Right lobe of liver (tissue), 4 donors: ENCODE results near the gene SLC8A1.

Experiments used
- POLR2A ChIP-seq: fragments of 450-650 bp; IDR thresholded peaks from one replicate; pipeline ENCODE4 v1.6.1; 2017; ENCODE audit warnings: antibody characterized with exemption, mild to moderate bottlenecking
- TF ChIP-seq, protein P1 (sequence below), 4 donors: fragments of 200-600 bp in 3 of 4; fragments of 450-650 bp in 1 of 4; IDR thresholded peaks; one replicate each; pipeline versions ENCODE4 v1.5.1 to v1.8.0; 2016 to 2022; ENCODE audit warnings: antibody characterized with exemption in 4 of 4, mild to moderate bottlenecking in 2 of 4
- donor health status: DM: no; HTN: no; CAD: no.
- donor health status: DM: no; HTN: no; CAD: no.
- donor health status: DM: no; HTN: yes; CAD: no.

DNA sequence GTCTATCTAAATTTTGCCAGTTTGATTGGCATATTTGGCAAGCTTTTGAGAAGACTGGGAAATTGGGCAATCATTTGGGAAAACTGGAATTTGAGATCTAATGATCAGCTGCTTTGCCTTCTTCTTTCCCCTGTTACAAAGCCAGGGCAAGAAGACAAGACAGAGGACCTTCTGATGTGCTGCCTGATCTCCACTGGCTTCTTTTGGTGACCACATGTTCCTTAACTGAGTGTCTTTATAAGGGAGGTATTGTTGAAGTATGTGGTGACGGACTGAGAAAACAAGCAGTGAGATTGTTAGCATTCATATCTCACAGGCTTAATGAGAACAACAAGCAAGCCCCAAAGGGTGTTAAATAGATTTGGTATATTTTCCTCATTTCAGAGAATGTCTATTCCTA lies 175.8 kb downstream of the SLC8A1 start:
- TF ChIP-seq, protein P1, sequence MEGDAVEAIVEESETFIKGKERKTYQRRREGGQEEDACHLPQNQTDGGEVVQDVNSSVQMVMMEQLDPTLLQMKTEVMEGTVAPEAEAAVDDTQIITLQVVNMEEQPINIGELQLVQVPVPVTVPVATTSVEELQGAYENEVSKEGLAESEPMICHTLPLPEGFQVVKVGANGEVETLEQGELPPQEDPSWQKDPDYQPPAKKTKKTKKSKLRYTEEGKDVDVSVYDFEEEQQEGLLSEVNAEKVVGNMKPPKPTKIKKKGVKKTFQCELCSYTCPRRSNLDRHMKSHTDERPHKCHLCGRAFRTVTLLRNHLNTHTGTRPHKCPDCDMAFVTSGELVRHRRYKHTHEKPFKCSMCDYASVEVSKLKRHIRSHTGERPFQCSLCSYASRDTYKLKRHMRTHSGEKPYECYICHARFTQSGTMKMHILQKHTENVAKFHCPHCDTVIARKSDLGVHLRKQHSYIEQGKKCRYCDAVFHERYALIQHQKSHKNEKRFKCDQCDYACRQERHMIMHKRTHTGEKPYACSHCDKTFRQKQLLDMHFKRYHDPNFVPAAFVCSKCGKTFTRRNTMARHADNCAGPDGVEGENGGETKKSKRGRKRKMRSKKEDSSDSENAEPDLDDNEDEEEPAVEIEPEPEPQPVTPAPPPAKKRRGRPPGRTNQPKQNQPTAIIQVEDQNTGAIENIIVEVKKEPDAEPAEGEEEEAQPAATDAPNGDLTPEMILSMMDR (IDR thresholded peaks at IDR 0.05) = no peak
- no peak for TF ChIP-seq POLR2A
